Measurements from ENCODE around the gene AMIGO2. TPM values are rescaled to one million over a fixed set of nuclear protein-coding genes. Genes with fewer than 3 reads are reported as not detected.

AMIGO2 gene
- total and polyA plus RNA-seq, 2 experiments from 2014 or later, result 1.8 to 3.8 TPM

DNA sequence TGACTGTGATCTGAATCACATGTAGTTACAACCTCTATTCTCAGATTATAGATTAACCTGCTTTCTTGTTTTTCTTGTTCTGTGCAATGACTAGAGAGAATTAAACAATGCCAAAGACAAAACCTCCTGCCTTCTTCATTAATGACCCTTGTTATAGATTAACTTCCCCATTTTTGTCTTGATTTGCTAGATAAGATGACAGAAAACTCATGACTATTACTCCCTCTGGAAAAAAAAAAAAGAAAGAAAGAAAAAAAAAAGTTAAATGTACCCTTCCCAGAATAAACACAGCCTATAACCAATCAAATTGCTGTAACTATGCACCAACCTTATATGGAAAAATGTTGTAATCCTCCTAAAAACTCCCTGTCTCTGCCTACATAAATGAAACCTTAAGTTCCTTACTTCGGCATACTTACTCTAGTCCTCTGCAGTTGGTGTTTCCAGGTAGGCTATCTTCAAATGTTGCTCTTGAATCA lies 41.5 kb downstream of the AMIGO2 start (continued):
- TF ChIP-seq, protein P1, sequence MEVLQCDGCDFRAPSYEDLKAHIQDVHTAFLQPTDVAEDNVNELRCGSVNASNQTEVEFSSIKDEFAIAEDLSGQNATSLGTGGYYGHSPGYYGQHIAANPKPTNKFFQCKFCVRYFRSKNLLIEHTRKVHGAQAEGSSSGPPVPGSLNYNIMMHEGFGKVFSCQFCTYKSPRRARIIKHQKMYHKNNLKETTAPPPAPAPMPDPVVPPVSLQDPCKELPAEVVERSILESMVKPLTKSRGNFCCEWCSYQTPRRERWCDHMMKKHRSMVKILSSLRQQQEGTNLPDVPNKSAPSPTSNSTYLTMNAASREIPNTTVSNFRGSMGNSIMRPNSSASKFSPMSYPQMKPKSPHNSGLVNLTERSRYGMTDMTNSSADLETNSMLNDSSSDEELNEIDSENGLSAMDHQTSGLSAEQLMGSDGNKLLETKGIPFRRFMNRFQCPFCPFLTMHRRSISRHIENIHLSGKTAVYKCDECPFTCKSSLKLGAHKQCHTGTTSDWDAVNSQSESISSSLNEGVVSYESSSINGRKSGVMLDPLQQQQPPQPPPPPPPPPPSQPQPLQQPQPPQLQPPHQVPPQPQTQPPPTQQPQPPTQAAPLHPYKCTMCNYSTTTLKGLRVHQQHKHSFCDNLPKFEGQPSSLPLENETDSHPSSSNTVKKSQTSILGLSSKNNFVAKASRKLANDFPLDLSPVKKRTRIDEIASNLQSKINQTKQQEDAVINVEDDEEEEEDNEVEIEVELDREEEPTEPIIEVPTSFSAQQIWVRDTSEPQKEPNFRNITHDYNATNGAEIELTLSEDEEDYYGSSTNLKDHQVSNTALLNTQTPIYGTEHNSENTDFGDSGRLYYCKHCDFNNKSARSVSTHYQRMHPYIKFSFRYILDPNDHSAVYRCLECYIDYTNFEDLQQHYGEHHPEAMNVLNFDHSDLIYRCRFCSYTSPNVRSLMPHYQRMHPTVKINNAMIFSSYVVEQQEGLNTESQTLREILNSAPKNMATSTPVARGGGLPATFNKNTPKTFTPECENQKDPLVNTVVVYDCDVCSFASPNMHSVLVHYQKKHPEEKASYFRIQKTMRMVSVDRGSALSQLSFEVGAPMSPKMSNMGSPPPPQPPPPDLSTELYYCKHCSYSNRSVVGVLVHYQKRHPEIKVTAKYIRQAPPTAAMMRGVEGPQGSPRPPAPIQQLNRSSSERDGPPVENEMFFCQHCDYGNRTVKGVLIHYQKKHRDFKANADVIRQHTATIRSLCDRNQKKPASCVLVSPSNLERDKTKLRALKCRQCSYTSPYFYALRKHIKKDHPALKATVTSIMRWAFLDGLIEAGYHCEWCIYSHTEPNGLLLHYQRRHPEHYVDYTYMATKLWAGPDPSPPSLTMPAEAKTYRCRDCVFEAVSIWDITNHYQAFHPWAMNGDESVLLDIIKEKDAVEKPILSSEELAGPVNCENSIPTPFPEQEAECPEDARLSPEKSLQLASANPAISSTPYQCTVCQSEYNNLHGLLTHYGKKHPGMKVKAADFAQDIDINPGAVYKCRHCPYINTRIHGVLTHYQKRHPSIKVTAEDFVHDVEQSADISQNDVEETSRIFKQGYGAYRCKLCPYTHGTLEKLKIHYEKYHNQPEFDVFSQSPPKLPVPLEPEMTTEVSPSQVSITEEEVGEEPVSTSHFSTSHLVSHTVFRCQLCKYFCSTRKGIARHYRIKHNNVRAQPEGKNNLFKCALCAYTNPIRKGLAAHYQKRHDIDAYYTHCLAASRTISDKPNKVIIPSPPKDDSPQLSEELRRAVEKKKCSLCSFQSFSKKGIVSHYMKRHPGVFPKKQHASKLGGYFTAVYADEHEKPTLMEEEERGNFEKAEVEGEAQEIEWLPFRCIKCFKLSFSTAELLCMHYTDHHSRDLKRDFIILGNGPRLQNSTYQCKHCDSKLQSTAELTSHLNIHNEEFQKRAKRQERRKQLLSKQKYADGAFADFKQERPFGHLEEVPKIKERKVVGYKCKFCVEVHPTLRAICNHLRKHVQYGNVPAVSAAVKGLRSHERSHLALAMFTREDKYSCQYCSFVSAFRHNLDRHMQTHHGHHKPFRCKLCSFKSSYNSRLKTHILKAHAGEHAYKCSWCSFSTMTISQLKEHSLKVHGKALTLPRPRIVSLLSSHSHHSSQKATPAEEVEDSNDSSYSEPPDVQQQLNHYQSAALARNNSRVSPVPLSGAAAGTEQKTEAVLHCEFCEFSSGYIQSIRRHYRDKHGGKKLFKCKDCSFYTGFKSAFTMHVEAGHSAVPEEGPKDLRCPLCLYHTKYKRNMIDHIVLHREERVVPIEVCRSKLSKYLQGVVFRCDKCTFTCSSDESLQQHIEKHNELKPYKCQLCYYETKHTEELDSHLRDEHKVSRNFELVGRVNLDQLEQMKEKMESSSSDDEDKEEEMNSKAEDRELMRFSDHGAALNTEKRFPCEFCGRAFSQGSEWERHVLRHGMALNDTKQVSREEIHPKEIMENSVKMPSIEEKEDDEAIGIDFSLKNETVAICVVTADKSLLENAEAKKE (CRISPR knock-in tag; IDR thresholded peaks at IDR 0.05), result no peak
- no peak for TF ChIP-seq POLR2AphosphoS5 (IDR thresholded peaks at IDR 0.05; ENCODE audit: low read depth)
- TF ChIP-seq, protein P2, sequence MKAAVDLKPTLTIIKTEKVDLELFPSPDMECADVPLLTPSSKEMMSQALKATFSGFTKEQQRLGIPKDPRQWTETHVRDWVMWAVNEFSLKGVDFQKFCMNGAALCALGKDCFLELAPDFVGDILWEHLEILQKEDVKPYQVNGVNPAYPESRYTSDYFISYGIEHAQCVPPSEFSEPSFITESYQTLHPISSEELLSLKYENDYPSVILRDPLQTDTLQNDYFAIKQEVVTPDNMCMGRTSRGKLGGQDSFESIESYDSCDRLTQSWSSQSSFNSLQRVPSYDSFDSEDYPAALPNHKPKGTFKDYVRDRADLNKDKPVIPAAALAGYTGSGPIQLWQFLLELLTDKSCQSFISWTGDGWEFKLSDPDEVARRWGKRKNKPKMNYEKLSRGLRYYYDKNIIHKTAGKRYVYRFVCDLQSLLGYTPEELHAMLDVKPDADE (IDR thresholded peaks at IDR 0.05), result no peak
- no peak for TF ChIP-seq EZH2phosphoT487 (IDR thresholded peaks at IDR 0.05; ENCODE audit: unreplicated experiment)
- TF ChIP-seq, protein P3, sequence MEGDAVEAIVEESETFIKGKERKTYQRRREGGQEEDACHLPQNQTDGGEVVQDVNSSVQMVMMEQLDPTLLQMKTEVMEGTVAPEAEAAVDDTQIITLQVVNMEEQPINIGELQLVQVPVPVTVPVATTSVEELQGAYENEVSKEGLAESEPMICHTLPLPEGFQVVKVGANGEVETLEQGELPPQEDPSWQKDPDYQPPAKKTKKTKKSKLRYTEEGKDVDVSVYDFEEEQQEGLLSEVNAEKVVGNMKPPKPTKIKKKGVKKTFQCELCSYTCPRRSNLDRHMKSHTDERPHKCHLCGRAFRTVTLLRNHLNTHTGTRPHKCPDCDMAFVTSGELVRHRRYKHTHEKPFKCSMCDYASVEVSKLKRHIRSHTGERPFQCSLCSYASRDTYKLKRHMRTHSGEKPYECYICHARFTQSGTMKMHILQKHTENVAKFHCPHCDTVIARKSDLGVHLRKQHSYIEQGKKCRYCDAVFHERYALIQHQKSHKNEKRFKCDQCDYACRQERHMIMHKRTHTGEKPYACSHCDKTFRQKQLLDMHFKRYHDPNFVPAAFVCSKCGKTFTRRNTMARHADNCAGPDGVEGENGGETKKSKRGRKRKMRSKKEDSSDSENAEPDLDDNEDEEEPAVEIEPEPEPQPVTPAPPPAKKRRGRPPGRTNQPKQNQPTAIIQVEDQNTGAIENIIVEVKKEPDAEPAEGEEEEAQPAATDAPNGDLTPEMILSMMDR (conservative IDR thresholded peaks at IDR 0.05; ENCODE audit: low read depth in 2 of 2), result no peak
- TF ChIP-seq NANOG (IDR thresholded peaks at IDR 0.05; ENCODE audit: borderline replicate concordance), result no peak
- TF ChIP-seq STAT1 (IDR thresholded peaks at IDR 0.05; ENCODE audit: unreplicated experiment), result no peak
